Measurements from ENCODE around the gene AGAP9. TPM values are rescaled to one million over a fixed set of nuclear protein-coding genes. Genes with fewer than 3 reads are reported as not detected.

AGAP9 gene
- total RNA-seq, 1 experiment from 2014 or later = 11.8 TPM

GRCh38 chr10:47453141-47454007, 70.1 kb downstream of the AGAP9 start:
- Histone ChIP-seq H2AFZ (ENCODE audit: low read length) (no peak overlapping the region), H3K4me3 (ENCODE audit: low read length) (no peak overlapping the region), H4K20me1 (ENCODE audit: insufficient read depth, low read depth, low read length) (no peaks in the 10 kb centered on the region), H3K9ac (ENCODE audit: low read length) (no peak overlapping the region), H3K9me3 (ENCODE audit: low read length) (no peaks in the 10 kb centered on the region), H3K4me1 (ENCODE audit: low read length) (0 out of 2 replicates have a peak, but pooled peaks cover 2% of the 10 kb centered on the region), H3K36me3 (ENCODE audit: insufficient read depth, low read length) (no peaks in the 10 kb centered on the region), H3K79me2 (ENCODE audit: low read length) (no peaks in the 10 kb centered on the region), H3K27ac (ENCODE audit: low read length) (no peak overlapping the region), H3K9me2 (replicated peaks; ENCODE audit: insufficient read depth, low read length) (no peaks in the 10 kb centered on the region), H3K27me3 (ENCODE audit: low read length) (no peaks in the 10 kb centered on the region), H3K4me2 (ENCODE audit: low read depth, low read length, poor library complexity, severe bottlenecking) (no peak overlapping the region)
- DNase-seq = peak; percentile 40

- H2AFZ ChIP-seq (ENCODE audit: low read length) = no peak overlapping the region
- H3K27ac ChIP-seq (ENCODE audit: low read length) = no peak overlapping the region
- no peaks in the 10 kb centered on the region for H3K79me2 ChIP-seq (ENCODE audit: low read length)
- no peaks in the 10 kb centered on the region for H3K9me3 ChIP-seq (ENCODE audit: low read length)
- H3K9me2 ChIP-seq (replicated peaks; ENCODE audit: insufficient read depth, low read length) = no peaks in the 10 kb centered on the region
- no peaks in the 10 kb centered on the region for H3K36me3 ChIP-seq (ENCODE audit: insufficient read depth, low read length)
- H3K27me3 ChIP-seq (ENCODE audit: low read length) = no peaks in the 10 kb centered on the region
- no peak overlapping the region for H3K9ac ChIP-seq (ENCODE audit: low read length)
- no peaks in the 10 kb centered on the region for H4K20me1 ChIP-seq (ENCODE audit: insufficient read depth, low read depth, low read length)
- H3K4me2 ChIP-seq (ENCODE audit: low read depth, low read length, poor library complexity, severe bottlenecking) = no peak overlapping the region
- H3K4me1 ChIP-seq (ENCODE audit: low read length) = no peaks in the 10 kb centered on the region
- no peak for DNase-seq
- H3K4me3 ChIP-seq (ENCODE audit: low read length) = no peak overlapping the region
Observed at GRCh38 chr10:47452495-47453140, 70.8 kb downstream of the AGAP9 start.

GRCh38 chr10:47451998-47452494, 71.4 kb downstream of the AGAP9 start:
- no peaks in the 10 kb centered on the region for H3K4me1 ChIP-seq (ENCODE audit: low read length)
- H3K27ac ChIP-seq (ENCODE audit: low read length) = no peak overlapping the region
- H3K4me2 ChIP-seq (ENCODE audit: low read depth, low read length, poor library complexity, severe bottlenecking) = no peak overlapping the region
- no peaks in the 10 kb centered on the region for H3K36me3 ChIP-seq (ENCODE audit: insufficient read depth, low read length)
- no peaks in the 10 kb centered on the region for H3K27me3 ChIP-seq (ENCODE audit: low read length)
- H2AFZ ChIP-seq (ENCODE audit: low read length) = no peak overlapping the region
- H3K9ac ChIP-seq (ENCODE audit: low read length) = no peak overlapping the region
- H3K4me3 ChIP-seq (ENCODE audit: low read length) = no peak overlapping the region
- H3K9me3 ChIP-seq (ENCODE audit: low read length) = no peaks in the 10 kb centered on the region
- H3K79me2 ChIP-seq (ENCODE audit: low read length) = no peaks in the 10 kb centered on the region
- H3K9me2 ChIP-seq (replicated peaks; ENCODE audit: insufficient read depth, low read length) = no peaks in the 10 kb centered on the region
- H4K20me1 ChIP-seq (ENCODE audit: insufficient read depth, low read depth, low read length) = no peaks in the 10 kb centered on the region
- no peak for DNase-seq

Small RNAs within 50 kb of the gene (small RNA-seq; reads per million reads assigned to genes)
- gene AL591684.3 (not detected), gene RNA5SP312 (not detected)

Other genes with a start within 250 kb of the AGAP9 start
- not detected in 2 replicates for gene GDF10, start 223.4 kb downstream of the AGAP9 start, total RNA-seq (2014; rRNA removed; shearing (Covaris generic); ENCODE audit: low replicate concordance)
- not detected in 2 replicates for gene GDF2, start 201.2 kb downstream of the AGAP9 start, total RNA-seq (2014; rRNA removed; shearing (Covaris generic); ENCODE audit: low replicate concordance)
- not detected in 2 replicates for gene RBP3, start 175.3 kb downstream of the AGAP9 start, total RNA-seq (2014; rRNA removed; shearing (Covaris generic); ENCODE audit: low replicate concordance)
- not detected in 2 replicates for gene ZNF488, start 139.3 kb downstream of the AGAP9 start, total RNA-seq (2014; rRNA removed; shearing (Covaris generic); ENCODE audit: low replicate concordance)
- gene ANXA8, start 39.5 kb downstream of the AGAP9 start, total RNA-seq (2014; rRNA removed; shearing (Covaris generic); ENCODE audit: low replicate concordance) = not detected in 2 replicates
- gene FAM25G, start 31.9 kb downstream of the AGAP9 start, total RNA-seq (2014; rRNA removed; shearing (Covaris generic); ENCODE audit: low replicate concordance) = not detected in 2 replicates
- gene SYT15B, start 240.0 kb upstream of the AGAP9 start, total RNA-seq (2014; rRNA removed; shearing (Covaris generic); ENCODE audit: low replicate concordance) = 0.11 TPM in 1 of 2 replicates, not detected in the other